Esophagus muscularis mucosa (tissue), 3 donors: ENCODE data around the gene PABPN1.

Source experiments
- POLR2A ChIP-seq: fragments of 450-650 bp; IDR thresholded peaks from one replicate; pipeline ENCODE4 v1.6.1; 2017; ENCODE audit warnings: antibody characterized with exemption, moderate library complexity, mild to moderate bottlenecking, low read depth
- TF ChIP-seq, protein P1 (sequence below), 3 experiments: fragments of 200-600 bp in 2 of 3; fragments of 450-650 bp in 1 of 3; sonication (generic) in 2 of 3; IDR thresholded peaks; one replicate each; pipeline ENCODE4 v1.5.1; 2017 to 2019; ENCODE audit warnings: antibody characterized with exemption in 3 of 3, mild to moderate bottlenecking in 2 of 3, moderate library complexity in 1 of 3

- TF ChIP-seq POLR2A: no peak
- TF ChIP-seq, protein P1, sequence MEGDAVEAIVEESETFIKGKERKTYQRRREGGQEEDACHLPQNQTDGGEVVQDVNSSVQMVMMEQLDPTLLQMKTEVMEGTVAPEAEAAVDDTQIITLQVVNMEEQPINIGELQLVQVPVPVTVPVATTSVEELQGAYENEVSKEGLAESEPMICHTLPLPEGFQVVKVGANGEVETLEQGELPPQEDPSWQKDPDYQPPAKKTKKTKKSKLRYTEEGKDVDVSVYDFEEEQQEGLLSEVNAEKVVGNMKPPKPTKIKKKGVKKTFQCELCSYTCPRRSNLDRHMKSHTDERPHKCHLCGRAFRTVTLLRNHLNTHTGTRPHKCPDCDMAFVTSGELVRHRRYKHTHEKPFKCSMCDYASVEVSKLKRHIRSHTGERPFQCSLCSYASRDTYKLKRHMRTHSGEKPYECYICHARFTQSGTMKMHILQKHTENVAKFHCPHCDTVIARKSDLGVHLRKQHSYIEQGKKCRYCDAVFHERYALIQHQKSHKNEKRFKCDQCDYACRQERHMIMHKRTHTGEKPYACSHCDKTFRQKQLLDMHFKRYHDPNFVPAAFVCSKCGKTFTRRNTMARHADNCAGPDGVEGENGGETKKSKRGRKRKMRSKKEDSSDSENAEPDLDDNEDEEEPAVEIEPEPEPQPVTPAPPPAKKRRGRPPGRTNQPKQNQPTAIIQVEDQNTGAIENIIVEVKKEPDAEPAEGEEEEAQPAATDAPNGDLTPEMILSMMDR (IDR thresholded peaks at IDR 0.05): no peak
These were observed 36.8 kb downstream of the PABPN1 start for GRCh38 chr14:23358042-23358441.
